SK-N-SH (cell line): ENCODE results near the gene PPP3CA. TPM values are rescaled to one million over a fixed set of nuclear protein-coding genes. Genes with fewer than 3 reads are reported as not detected.
A peak's percentile ranks its signal among the peaks of the same experiment; 100 is the strongest.

ENCODE experiments used
- CTCF ChIA-PET: fragments of 300-600, 350-600 bp; formaldehyde crosslinking; extraction: SDS; loops from one replicate; lab custom pipeline; 2021; lab: Yijun Ruan, JAX
- POLR2A ChIA-PET: fragments of 350-600 bp; sonication (Branson Sonifier 250); formaldehyde crosslinking; extraction: SDS; loops from one replicate; lab custom pipeline; 2020; ENCODE audit warnings: antibody characterized with exemption, inconsistent platforms; lab: Yijun Ruan, JAX
- DNase-seq: peaks from one replicate; pipeline ENCODE4 v3.0.0; 2012
- H2AFZ ChIP-seq: fragments of 200-600 bp; sonication (generic); 2 replicates; pipeline ENCODE4 v1.8.1; 2016; ENCODE audit warnings: antibody characterized with exemption, mild to moderate bottlenecking, low read depth
- H3F3A ChIP-seq: fragments of 200-600 bp; sonication (generic); replicated peaks from 2 replicates; pipeline ENCODE3; 2016; ENCODE audit warnings: antibody characterized with exemption, mild to moderate bottlenecking; ENCODE audit not compliant: insufficient read depth
- H3K27ac ChIP-seq, 2 experiments: fragments of 200-500 bp in 1 of 2; fragments of 200-600 bp in 1 of 2; sonication (Bioruptor generic) in 1 of 2; sonication (generic), shearing (Covaris generic) in 1 of 2; 2 replicates each; pipeline versions ENCODE4 v1.5.1 to v1.6.1; 2014 to 2016; ENCODE audit warnings: low read depth in 2 of 2, inconsistent platforms in 1 of 2, low read length in 1 of 2, mild to moderate bottlenecking in 1 of 2, mixed read lengths in 1 of 2
- H3K27me3 ChIP-seq: fragments of 200-600 bp; sonication (generic), shearing (Covaris generic); 2 replicates; pipeline ENCODE4 v1.6.1; 2016; ENCODE audit warnings: mixed run types; ENCODE audit not compliant: insufficient read depth
- H3K36me3 ChIP-seq, 2 experiments: fragments of 200-500 bp in 1 of 2; fragments of 200-600 bp in 1 of 2; sonication (Bioruptor generic) in 1 of 2; sonication (generic) in 1 of 2; replicated peaks in 1 of 2; 2 replicates each; pipeline versions ENCODE3 to v1.5.1; 2014 to 2016; ENCODE audit warnings: low read length in 1 of 2, mild to moderate bottlenecking in 1 of 2; ENCODE audit not compliant: insufficient read depth in 2 of 2, control insufficient read depth in 1 of 2
- H3K4me1 ChIP-seq, 2 experiments: fragments of 200-500 bp in 1 of 2; fragments of 200-600 bp in 1 of 2; sonication (Bioruptor generic) in 1 of 2; sonication (generic), shearing (Covaris generic) in 1 of 2; 2 replicates each; pipeline versions ENCODE4 v1.5.1 to v1.6.1; 2014 to 2016; ENCODE audit warnings: low read depth in 1 of 2, low read length in 1 of 2, mixed run types in 1 of 2; ENCODE audit not compliant: insufficient read depth in 2 of 2, control insufficient read depth in 1 of 2
- H3K4me2 ChIP-seq: fragments of 200-600 bp; sonication (generic), shearing (Covaris generic); 2 replicates; pipeline ENCODE4 v1.6.1; 2017; ENCODE audit warnings: mixed run types
- H3K4me3 ChIP-seq, 2 experiments: fragments of 200-500 bp in 1 of 2; fragments of 200-600 bp in 1 of 2; sonication (Bioruptor generic) in 1 of 2; sonication (generic), shearing (Covaris generic) in 1 of 2; 2 replicates each; pipeline versions ENCODE4 v1.5.1 to v1.8.1; 2014 to 2016; ENCODE audit warnings: low read depth in 2 of 2, inconsistent platforms in 1 of 2, low read length in 1 of 2, mild to moderate bottlenecking in 1 of 2, mixed read lengths in 1 of 2, moderate library complexity in 1 of 2
- H3K79me2 ChIP-seq: fragments of 200-600 bp; sonication (generic); 2 replicates; pipeline ENCODE4 v1.8.1; 2017; ENCODE audit warnings: mild to moderate bottlenecking; ENCODE audit not compliant: insufficient read depth
- H3K9ac ChIP-seq: fragments of 200-600 bp; sonication (generic); 2 replicates; pipeline ENCODE4 v1.6.1; 2017; ENCODE audit warnings: mixed run types
- H3K9me2 ChIP-seq: fragments of 200-600 bp; sonication (generic); 2 replicates; pipeline ENCODE4 v1.6.1; 2017; ENCODE audit warnings: mixed run types
- H3K9me3 ChIP-seq: fragments of 200-600 bp; sonication (generic); 2 replicates; pipeline ENCODE4 v1.6.1; 2017; ENCODE audit warnings: mixed run types, mild to moderate bottlenecking, moderate library complexity
- H4K20me1 ChIP-seq: fragments of 200-600 bp; sonication (generic); 2 replicates; pipeline ENCODE4 v1.6.1; 2017; ENCODE audit warnings: mild to moderate bottlenecking, mixed run types; ENCODE audit not compliant: insufficient read depth
- CHD2 ChIP-seq: fragments of 150-350 bp; IDR thresholded peaks from 2 replicates; pipeline ENCODE4 v1.6.1; 2018; ENCODE audit warnings: low read length; ENCODE audit not compliant: partially characterized antibody
- CTCF ChIP-seq: fragments of 200-600 bp; sonication (generic); IDR thresholded peaks from 2 replicates; pipeline ENCODE4 v1.6.1; 2017; ENCODE audit warnings: antibody characterized with exemption, mild to moderate bottlenecking, moderate library complexity
- ELF1 ChIP-seq: IDR thresholded peaks from 2 replicates; pipeline ENCODE4 v1.4.0; 2012
- EP300 ChIP-seq, 2 experiments: IDR thresholded peaks; 2 replicates each; pipeline versions ENCODE4 v1.4.0 to v1.6.1; 2012; ENCODE audit warnings: borderline replicate concordance in 1 of 2, low read depth in 1 of 2, low read length in 1 of 2
- EZH2phosphoT487 ChIP-seq: fragments of 200-600 bp; sonication (generic); IDR thresholded peaks from 2 replicates; pipeline ENCODE4 v1.6.1; 2017; ENCODE audit warnings: low read depth, mixed run types, mild to moderate bottlenecking, antibody characterized with exemption, moderate library complexity, borderline replicate concordance
- FOXJ3 ChIP-seq: sonication (generic); formaldehyde crosslinking; IDR thresholded peaks from 2 replicates; pipeline ENCODE4 v1.5.1; 2020; ENCODE audit warnings: mild to moderate bottlenecking, missing genetic modification reagents
- FOXM1 ChIP-seq: IDR thresholded peaks from 2 replicates; pipeline ENCODE4 v1.4.0; 2012; ENCODE audit warnings: low read depth, mild to moderate bottlenecking
- GABPA ChIP-seq: IDR thresholded peaks from 2 replicates; pipeline ENCODE4 v1.4.0; 2012; ENCODE audit warnings: low read depth, mild to moderate bottlenecking
- GATA2 ChIP-seq: sonication (generic); formaldehyde crosslinking; IDR thresholded peaks from 2 replicates; pipeline ENCODE4 v1.5.0; 2020; ENCODE audit warnings: mild to moderate bottlenecking, missing genetic modification reagents
- JUND ChIP-seq: IDR thresholded peaks from 2 replicates; pipeline ENCODE4 v1.4.0; 2012
- MAX ChIP-seq: IDR thresholded peaks from 2 replicates; pipeline ENCODE4 v1.4.0; 2012; ENCODE audit warnings: low read depth
- MEF2A ChIP-seq: IDR thresholded peaks from 2 replicates; pipeline ENCODE4 v1.4.0; 2012; ENCODE audit warnings: low read depth, borderline replicate concordance
- MXI1 ChIP-seq: IDR thresholded peaks from 2 replicates; pipeline ENCODE4 v1.6.1; 2012; ENCODE audit warnings: mild to moderate bottlenecking, low read depth, low read length, improper control_type of control experiment
- NFIC ChIP-seq: IDR thresholded peaks from 2 replicates; pipeline ENCODE4 v1.4.0; 2012; ENCODE audit warnings: borderline replicate concordance
- PBX3 ChIP-seq: IDR thresholded peaks from 2 replicates; pipeline ENCODE4; 2012
- POLR2AphosphoS5 ChIP-seq: IDR thresholded peaks from 2 replicates; pipeline ENCODE4 v1.6.1; 2012; ENCODE audit warnings: low read depth, low read length
- RAD21 ChIP-seq: IDR thresholded peaks from 2 replicates; pipeline ENCODE4 v1.6.1; 2012; ENCODE audit warnings: mild to moderate bottlenecking, low read length
- REST ChIP-seq: IDR thresholded peaks from 2 replicates; pipeline ENCODE4 v1.6.1; 2012; ENCODE audit warnings: mild to moderate bottlenecking, low read depth, low read length, moderate library complexity
- RFX5 ChIP-seq: IDR thresholded peaks from 2 replicates; pipeline ENCODE4 v1.6.1; 2012; ENCODE audit warnings: mild to moderate bottlenecking, improper control_type of control experiment, low read length
- SIN3A ChIP-seq: IDR thresholded peaks from 2 replicates; pipeline ENCODE4 v1.6.1; 2012; ENCODE audit warnings: low read depth, mild to moderate bottlenecking, low read length, moderate library complexity, borderline replicate concordance
- TAF1 ChIP-seq: IDR thresholded peaks from 2 replicates; pipeline ENCODE4 v1.6.1; 2012; ENCODE audit warnings: low read depth, mild to moderate bottlenecking, low read length, moderate library complexity, borderline replicate concordance
- TEAD4 ChIP-seq: IDR thresholded peaks from 2 replicates; pipeline ENCODE4 v1.4.0; 2012; ENCODE audit warnings: mild to moderate bottlenecking, borderline replicate concordance; ENCODE audit not compliant: insufficient read depth
- WGBS: methylation state at CpG from one replicate; pipeline ENCODE4 v1.1.6; 2017; ENCODE audit warnings: low lambda C conversion rate; 5-methylcytosine and 5-hydroxymethylcytosine counted together
- polyA plus RNA-seq, 3 experiments: library from polyadenylated mRNA; depleted of rRNA; stranded (reverse); fragments of >200 nt; gene quantifications; 2 replicates each; pipeline ENCODE4 v1.2.3, GENCODE V29; 2012

The PPP3CA gene
- polyA plus RNA-seq, 1 of the 3 experiments (the other 2 are of a cell fraction): 10.7 TPM

GRCh38 chr4:101197350-101197749 lies 150.0 kb downstream of the PPP3CA start:
- Histone ChIP-seq H3K4me3 (no peak overlapping the region), H3K9me3 (no peaks in the 10 kb centered on the region), H2AFZ (no peak overlapping the region), H4K20me1 (no peaks in the 10 kb centered on the region; the same call in 1 of the 2 replicates), H3K27ac (no peak overlapping the region; a peak in 1 of 4 replicates), H3K4me1 (peaks cover 9 to 16% of the 10 kb centered on the region in 2 experiments), H3F3A (peaks cover 14% of the 10 kb centered on the region), H3K27me3 (no peaks in the 10 kb centered on the region), H3K4me2 (no peak overlapping the region), H3K9ac (no peak overlapping the region), H3K79me2 (peaks cover 22% of the 10 kb centered on the region), H3K9me2 (no peaks in the 10 kb centered on the region), H3K36me3 (peaks cover 2 to 24% of the 10 kb centered on the region in 2 experiments)
- 86% methylated on average over 4 of the region's 4 CpGs for WGBS
- ChIA-PET POLR2A (no interaction called here), CTCF (no interaction called here)
- DNase-seq: no peak
- TF ChIP-seq EZH2phosphoT487: no peak
- TF ChIP-seq TAF1: no peak
- TF ChIP-seq GABPA: no peak
- no peak for TF ChIP-seq EP300 (IDR thresholded peaks at IDR 0.05; ENCODE audit: borderline replicate concordance in 1 of 2, low read depth in 1 of 2, low read length in 1 of 2)
- TF ChIP-seq PBX3: no peak
- no peak for TF ChIP-seq MAX
- TF ChIP-seq TEAD4: no peak
- TF ChIP-seq FOXM1: no peak
- TF ChIP-seq MEF2A: no peak
- no peak for TF ChIP-seq FOXJ3 (CRISPR knock-in tag)
- no peak for TF ChIP-seq RAD21
- no peak for TF ChIP-seq JUND
- no peak for TF ChIP-seq GATA2
- no peak for TF ChIP-seq CHD2

- Histone ChIP-seq H3K27me3 (no peaks in the 10 kb centered on the region), H4K20me1 (no peaks in the 10 kb centered on the region; the same call in 1 of the 2 replicates), H3F3A (peaks cover 3% of the 10 kb centered on the region), H3K9ac (no peak overlapping the region), H3K79me2 (peaks cover 6% of the 10 kb centered on the region), H2AFZ (no peak overlapping the region), H3K4me3 (no peak overlapping the region), H3K36me3 (peaks cover 2 to 31% of the 10 kb centered on the region in 2 experiments), H3K9me3 (no peaks in the 10 kb centered on the region), H3K4me2 (peak overlapping the region; percentile 55; the same call in 1 of the 2 replicates), H3K4me1 (peaks cover 14 to 15% of the 10 kb centered on the region in 2 experiments; a peak in 3 of 4 replicates), H3K9me2 (no peaks in the 10 kb centered on the region), H3K27ac (peak overlapping the region; percentile 73; a peak in 3 of 4 replicates)
- no peak for DNase-seq
- TF ChIP-seq ELF1 (no peak), FOXM1 (no peak), EZH2phosphoT487 (no peak), POLR2AphosphoS5 (no peak), GATA2 (no peak), NFIC (no peak), REST (no peak), MXI1 (no peak), CTCF (no peak), FOXJ3 (CRISPR knock-in tag) (no peak), CHD2 (no peak), RFX5 (no peak), MEF2A (no peak), SIN3A (no peak), TEAD4 (no peak)
- CTCF ChIA-PET: no interaction called here
- POLR2A ChIA-PET: no interaction called here
Measured at GRCh38 chr4:101192244-101192643, 155.1 kb downstream of the PPP3CA start.
